NT2/D1 (cell line): ENCODE measurements around the gene PTPRF.

Source experiments
- SUZ12 ChIP-seq: IDR thresholded peaks from 2 replicates; pipeline ENCODE4 v1.6.1; 2011; ENCODE audit not compliant: insufficient read length, insufficient read depth; ENCODE audit errors: extremely low read depth
- YY1 ChIP-seq: IDR thresholded peaks from 2 replicates; pipeline ENCODE4 v1.6.1; 2011; ENCODE audit not compliant: insufficient read length, insufficient read depth
- ZNF274 ChIP-seq: IDR thresholded peaks from 2 replicates; pipeline ENCODE4 v1.6.1; 2011; ENCODE audit warnings: mild to moderate bottlenecking, low read depth, low read length

DNA sequence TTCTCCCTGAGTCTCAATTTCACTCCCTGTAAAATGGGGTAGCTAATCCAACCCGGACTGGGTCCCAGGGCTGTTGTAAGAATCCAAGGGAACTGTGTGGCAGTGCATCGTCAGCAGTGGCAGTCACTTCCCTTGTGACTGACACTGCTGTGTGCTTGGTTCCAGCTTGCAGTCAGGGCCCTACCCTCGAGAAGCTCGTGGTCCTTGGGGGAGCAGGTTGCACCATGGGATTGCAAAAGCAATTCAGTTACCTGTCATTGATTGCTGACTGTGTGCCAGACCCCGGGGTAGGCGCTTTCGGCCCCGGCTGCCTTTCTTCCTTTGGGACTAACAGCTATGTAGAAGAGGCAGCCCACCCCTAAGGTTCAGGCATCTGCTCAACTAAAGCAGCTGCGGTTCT, 2.9 kb downstream of the PTPRF start:
- no peak for TF ChIP-seq ZNF274
- no peak for TF ChIP-seq YY1
- TF ChIP-seq SUZ12, result no peak
